Rectal smooth muscle tissue (tissue), 1 donor: ENCODE data around the gene RAB11FIP5.

ENCODE experiments used
- H3K27ac ChIP-seq: one replicate; pipeline ENCODE4 v1.7.0; 2013; ENCODE audit warnings: low read depth, low read length, inconsistent platforms
- H3K27me3 ChIP-seq: one replicate; pipeline ENCODE4 v1.7.0; 2013; ENCODE audit warnings: low read length; ENCODE audit not compliant: control insufficient read depth, insufficient read depth
- H3K36me3 ChIP-seq: one replicate; pipeline ENCODE4 v1.7.0; 2013; ENCODE audit warnings: low read length; ENCODE audit not compliant: control insufficient read depth, insufficient read depth
- H3K4me1 ChIP-seq: one replicate; pipeline ENCODE4 v1.7.0; 2013; ENCODE audit warnings: low read length; ENCODE audit not compliant: control insufficient read depth, insufficient read depth
- H3K4me3 ChIP-seq: one replicate; pipeline ENCODE4 v1.7.0; 2013; ENCODE audit warnings: low read length
- H3K9ac ChIP-seq: one replicate; pipeline ENCODE4 v1.7.0; 2013; ENCODE audit warnings: low read length

RAB11FIP5 gene, protein sequence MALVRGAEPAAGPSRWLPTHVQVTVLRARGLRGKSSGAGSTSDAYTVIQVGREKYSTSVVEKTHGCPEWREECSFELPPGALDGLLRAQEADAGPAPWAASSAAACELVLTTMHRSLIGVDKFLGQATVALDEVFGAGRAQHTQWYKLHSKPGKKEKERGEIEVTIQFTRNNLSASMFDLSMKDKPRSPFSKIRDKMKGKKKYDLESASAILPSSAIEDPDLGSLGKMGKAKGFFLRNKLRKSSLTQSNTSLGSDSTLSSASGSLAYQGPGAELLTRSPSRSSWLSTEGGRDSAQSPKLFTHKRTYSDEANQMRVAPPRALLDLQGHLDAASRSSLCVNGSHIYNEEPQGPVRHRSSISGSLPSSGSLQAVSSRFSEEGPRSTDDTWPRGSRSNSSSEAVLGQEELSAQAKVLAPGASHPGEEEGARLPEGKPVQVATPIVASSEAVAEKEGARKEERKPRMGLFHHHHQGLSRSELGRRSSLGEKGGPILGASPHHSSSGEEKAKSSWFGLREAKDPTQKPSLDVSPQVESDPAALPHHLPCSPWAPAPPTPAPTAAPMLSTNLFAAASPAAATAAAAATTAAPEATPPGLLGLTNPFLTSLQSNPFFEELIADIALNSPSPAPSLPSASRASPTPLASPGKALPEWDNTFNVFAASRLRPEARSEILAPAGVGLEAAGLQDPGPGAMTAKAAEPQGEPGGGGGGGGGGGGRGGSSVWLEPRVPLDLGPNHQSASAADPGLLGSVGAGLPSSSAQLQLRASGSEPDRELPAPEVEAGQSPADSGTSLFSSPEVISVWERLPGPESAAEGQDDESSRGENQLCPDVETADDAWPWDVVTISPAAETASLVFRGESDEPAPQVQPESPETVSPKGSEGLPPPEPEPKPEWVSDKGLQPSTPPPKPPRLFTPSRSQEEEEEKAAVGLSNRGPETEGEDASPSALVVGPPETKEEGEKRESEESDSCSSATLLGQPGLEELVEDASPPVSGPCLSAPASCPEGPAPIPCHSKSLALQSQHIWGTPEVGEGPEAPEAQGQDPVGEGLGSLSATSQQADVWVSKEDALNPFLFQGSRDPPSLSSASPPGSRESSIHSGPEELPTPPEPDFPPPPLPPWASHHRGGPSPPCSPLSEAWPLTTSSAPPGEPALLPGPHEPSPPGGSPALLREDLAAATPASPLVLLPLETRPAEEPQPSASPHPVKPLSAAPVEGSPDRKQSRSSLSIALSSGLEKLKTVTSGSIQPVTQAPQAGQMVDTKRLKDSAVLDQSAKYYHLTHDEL (N-terminal part only)

GRCh38 chr2:73112913-73113854 lies at the start of gene RAB11FIP5:
RAB11FIP5 (minus strand) TSS chr2:73112948; CDS start chr2:73112777, 171 bp downstream.
- H3K36me3 ChIP-seq, result no peaks in the 10 kb centered on the region
- H3K4me3 ChIP-seq, result peak within 1 kb of the TSS; percentile 62
- H3K4me1 ChIP-seq, result peaks cover 12% of the 10 kb centered on the region
- no peaks in the 10 kb centered on the region for H3K27me3 ChIP-seq
- H3K27ac ChIP-seq, result peak within 1 kb of the TSS; percentile 89
- H3K9ac ChIP-seq, result peak within 1 kb of the TSS; percentile 46

DNA sequence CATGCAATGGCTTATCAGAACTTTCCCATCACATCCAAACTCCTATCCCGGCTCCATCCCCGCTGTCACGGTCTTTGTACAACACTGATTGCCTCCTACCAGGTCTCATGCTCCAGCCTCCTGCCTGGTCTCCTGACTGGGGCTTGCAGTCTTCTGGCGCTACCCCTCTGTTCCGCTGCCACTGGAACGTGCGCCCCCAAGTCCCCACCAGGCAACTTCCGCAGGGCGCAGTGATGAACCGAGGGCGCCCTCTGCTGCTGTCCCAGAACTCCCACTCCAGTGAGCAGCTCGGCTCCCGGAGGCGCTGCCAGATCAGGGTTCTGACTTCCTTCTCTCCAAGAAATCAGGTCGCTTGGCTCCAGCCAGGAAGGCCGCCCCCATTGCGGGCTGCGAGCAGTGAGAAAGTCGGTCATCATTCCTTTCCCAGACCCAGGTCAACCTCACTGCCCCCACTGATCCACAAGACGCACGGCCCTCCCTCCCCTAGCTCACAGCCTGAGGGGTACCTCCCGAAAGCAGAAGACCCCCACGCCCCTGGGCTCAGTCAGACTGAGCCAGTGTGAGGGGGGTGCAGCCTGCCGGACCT lies 43.9 kb upstream of the RAB11FIP5 start:
- no peaks in the 10 kb centered on the region for H3K36me3 ChIP-seq
- H3K27ac ChIP-seq, result no peak overlapping the region
- H3K4me1 ChIP-seq, result no peaks in the 10 kb centered on the region
- H3K9ac ChIP-seq, result no peak overlapping the region
- H3K27me3 ChIP-seq, result peaks cover 3% of the 10 kb centered on the region
- no peak overlapping the region for H3K4me3 ChIP-seq

- Histone ChIP-seq H3K27ac (no peak overlapping the region), H3K4me1 (no peaks in the 10 kb centered on the region), H3K9ac (no peak overlapping the region), H3K4me3 (no peak overlapping the region), H3K36me3 (no peaks in the 10 kb centered on the region), H3K27me3 (no peaks in the 10 kb centered on the region)
These were observed 30.2 kb upstream of the RAB11FIP5 start for GRCh38 chr2:73142937-73143336.

DNA sequence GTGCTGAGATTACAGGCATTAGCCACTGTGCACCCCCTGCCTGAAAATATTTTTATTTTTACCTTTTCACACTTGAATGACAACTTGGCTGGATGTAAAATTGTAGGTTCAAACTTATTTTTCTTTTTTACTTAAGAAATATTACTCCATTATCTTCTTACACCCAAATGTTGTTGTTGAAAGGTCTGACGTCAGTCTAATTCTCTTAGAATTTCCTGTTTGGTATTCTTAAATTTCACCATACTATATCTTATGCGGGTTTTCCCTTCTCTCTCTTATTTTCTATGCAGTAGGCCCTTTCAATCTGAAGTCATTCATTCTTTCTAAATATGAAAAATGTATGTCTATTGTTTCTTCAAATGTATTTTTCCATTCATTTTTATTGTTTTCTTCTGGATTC lies 29.1 kb upstream of the RAB11FIP5 start:
- Histone ChIP-seq H3K4me3 (no peak overlapping the region), H3K27me3 (no peaks in the 10 kb centered on the region), H3K27ac (no peak overlapping the region), H3K4me1 (no peaks in the 10 kb centered on the region), H3K9ac (no peak overlapping the region), H3K36me3 (no peaks in the 10 kb centered on the region)

GRCh38 chr2:73135236-73135635 lies 22.5 kb upstream of the RAB11FIP5 start:
- Histone ChIP-seq H3K4me3 (no peak overlapping the region), H3K9ac (no peak overlapping the region), H3K27ac (no peak overlapping the region), H3K27me3 (no peaks in the 10 kb centered on the region), H3K4me1 (no peaks in the 10 kb centered on the region), H3K36me3 (no peaks in the 10 kb centered on the region)

GRCh38 chr2:73134471-73134870 lies 21.7 kb upstream of the RAB11FIP5 start:
- Histone ChIP-seq H3K9ac (no peak overlapping the region), H3K4me3 (no peak overlapping the region), H3K27ac (no peak overlapping the region), H3K36me3 (no peaks in the 10 kb centered on the region), H3K27me3 (no peaks in the 10 kb centered on the region), H3K4me1 (no peaks in the 10 kb centered on the region)

GRCh38 chr2:73133566-73134197 lies 20.9 kb upstream of the RAB11FIP5 start:
- Histone ChIP-seq H3K9ac (no peak overlapping the region), H3K4me3 (no peak overlapping the region), H3K4me1 (no peaks in the 10 kb centered on the region), H3K27ac (no peak overlapping the region), H3K36me3 (no peaks in the 10 kb centered on the region), H3K27me3 (no peaks in the 10 kb centered on the region)

DNA sequence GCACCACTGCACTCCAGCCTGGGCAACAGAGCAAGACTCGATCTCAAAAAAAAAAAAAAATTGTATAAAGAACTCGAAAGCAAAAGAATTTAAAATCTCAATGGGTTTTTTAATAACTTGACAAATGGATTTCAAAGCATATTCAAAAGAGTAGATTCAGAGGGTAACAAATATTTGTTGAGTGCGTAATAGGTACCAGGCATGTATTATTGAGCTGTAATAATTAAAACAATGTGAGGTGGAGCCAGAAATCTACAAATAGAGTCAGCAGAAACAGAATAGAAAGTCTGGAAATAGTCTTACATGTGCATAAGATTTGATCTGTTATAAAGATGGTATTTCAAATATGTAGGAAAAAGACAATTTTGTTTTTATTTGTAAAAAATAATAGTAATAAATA lies 19.1 kb upstream of the RAB11FIP5 start:
- Histone ChIP-seq H3K27me3 (no peaks in the 10 kb centered on the region), H3K4me3 (no peak overlapping the region), H3K4me1 (no peaks in the 10 kb centered on the region), H3K9ac (no peak overlapping the region), H3K27ac (no peak overlapping the region), H3K36me3 (no peaks in the 10 kb centered on the region)

DNA sequence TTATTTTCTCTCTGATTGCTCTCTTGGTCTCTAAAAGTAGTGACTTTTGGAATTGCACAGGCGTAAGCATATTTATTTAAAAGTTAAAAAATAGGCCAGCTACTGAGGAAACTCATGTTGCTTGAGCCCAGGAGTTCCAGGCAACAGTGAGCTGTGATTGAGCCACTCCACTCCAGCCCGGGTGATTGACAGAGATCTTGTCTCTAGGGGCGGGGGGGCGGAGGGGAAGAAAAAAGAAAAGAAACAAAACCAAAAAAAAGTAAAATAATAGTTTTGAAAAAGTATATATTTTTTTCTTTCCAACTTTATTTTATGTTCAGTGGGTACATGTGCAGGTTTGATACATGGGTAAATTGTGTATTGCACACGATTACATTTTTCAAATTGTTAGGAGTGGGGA lies 18.0 kb upstream of the RAB11FIP5 start:
- H3K27ac ChIP-seq, result no peak overlapping the region
- no peaks in the 10 kb centered on the region for H3K27me3 ChIP-seq
- no peaks in the 10 kb centered on the region for H3K36me3 ChIP-seq
- H3K9ac ChIP-seq, result no peak overlapping the region
- H3K4me3 ChIP-seq, result no peak overlapping the region
- no peaks in the 10 kb centered on the region for H3K4me1 ChIP-seq

- no peaks in the 10 kb centered on the region for H3K36me3 ChIP-seq
- H3K9ac ChIP-seq, result no peak overlapping the region
- H3K27ac ChIP-seq, result no peak overlapping the region
- H3K4me1 ChIP-seq, result no peaks in the 10 kb centered on the region
- no peaks in the 10 kb centered on the region for H3K27me3 ChIP-seq
- no peak overlapping the region for H3K4me3 ChIP-seq
These were observed 16.2 kb upstream of the RAB11FIP5 start for GRCh38 chr2:73128841-73129535.
